Measurements from ENCODE around the gene SAFB2. TPM values are rescaled to one million over a fixed set of nuclear protein-coding genes. Genes with fewer than 3 reads are reported as not detected.

The SAFB2 gene
- polyA plus RNA-seq, 1 donor from 2014 or later, result 40.1 TPM

- no peak overlapping the region for H2AFZ ChIP-seq (ENCODE audit: low read depth, low read length)
- no peak overlapping the region for H3K4me3 ChIP-seq (ENCODE audit: low read length)
- no peaks in the 10 kb centered on the region for H3K9me3 ChIP-seq (ENCODE audit: low read length)
- no peaks in the 10 kb centered on the region for H3F3A ChIP-seq (ENCODE audit: insufficient read depth, low read length, poor library complexity, severe bottlenecking)
- H3K79me2 ChIP-seq (replicated peaks; ENCODE audit: insufficient read depth, low read length), result no peaks in the 10 kb centered on the region
- H3K9me2 ChIP-seq (ENCODE audit: insufficient read depth, low read length), result no peaks in the 10 kb centered on the region
- no peak overlapping the region for H3K9ac ChIP-seq (ENCODE audit: low read length)
- H3K27ac ChIP-seq (ENCODE audit: low read length), result no peak overlapping the region
- H4K20me1 ChIP-seq (ENCODE audit: insufficient read depth), result no peaks in the 10 kb centered on the region
- H3K27me3 ChIP-seq (ENCODE audit: insufficient read depth, low read depth, low read length), result peaks cover 3% of the 10 kb centered on the region
- H3K4me2 ChIP-seq (ENCODE audit: low read length), result no peak overlapping the region
- H3K36me3 ChIP-seq (ENCODE audit: insufficient read depth, low read length), result no peaks in the 10 kb centered on the region
- TF ChIP-seq EZH2 (IDR thresholded peaks at IDR 0.05; ENCODE audit: borderline replicate concordance, insufficient read depth, low read length, poor library complexity, severe bottlenecking), result no peak
- TF ChIP-seq RAD21 (conservative IDR thresholded peaks at IDR 0.05), result no peak
- no peak for TF ChIP-seq REST (IDR thresholded peaks at IDR 0.05; ENCODE audit: borderline replicate concordance)
- no peak for TF ChIP-seq SMC3 (conservative IDR thresholded peaks at IDR 0.05; ENCODE audit: poor library complexity)
- no peak for TF ChIP-seq MXI1 (conservative IDR thresholded peaks at IDR 0.05; ENCODE audit: poor library complexity, severe bottlenecking)
- TF ChIP-seq, protein P1, sequence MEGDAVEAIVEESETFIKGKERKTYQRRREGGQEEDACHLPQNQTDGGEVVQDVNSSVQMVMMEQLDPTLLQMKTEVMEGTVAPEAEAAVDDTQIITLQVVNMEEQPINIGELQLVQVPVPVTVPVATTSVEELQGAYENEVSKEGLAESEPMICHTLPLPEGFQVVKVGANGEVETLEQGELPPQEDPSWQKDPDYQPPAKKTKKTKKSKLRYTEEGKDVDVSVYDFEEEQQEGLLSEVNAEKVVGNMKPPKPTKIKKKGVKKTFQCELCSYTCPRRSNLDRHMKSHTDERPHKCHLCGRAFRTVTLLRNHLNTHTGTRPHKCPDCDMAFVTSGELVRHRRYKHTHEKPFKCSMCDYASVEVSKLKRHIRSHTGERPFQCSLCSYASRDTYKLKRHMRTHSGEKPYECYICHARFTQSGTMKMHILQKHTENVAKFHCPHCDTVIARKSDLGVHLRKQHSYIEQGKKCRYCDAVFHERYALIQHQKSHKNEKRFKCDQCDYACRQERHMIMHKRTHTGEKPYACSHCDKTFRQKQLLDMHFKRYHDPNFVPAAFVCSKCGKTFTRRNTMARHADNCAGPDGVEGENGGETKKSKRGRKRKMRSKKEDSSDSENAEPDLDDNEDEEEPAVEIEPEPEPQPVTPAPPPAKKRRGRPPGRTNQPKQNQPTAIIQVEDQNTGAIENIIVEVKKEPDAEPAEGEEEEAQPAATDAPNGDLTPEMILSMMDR (IDR thresholded peaks at IDR 0.05; ENCODE audit: poor library complexity, severe bottlenecking), result no peak
- TF ChIP-seq POLR2AphosphoS5 (IDR thresholded peaks at IDR 0.05), result no peak
Measured at GRCh38 chr19:5562280-5562679, 60.3 kb downstream of the SAFB2 start.

GRCh38 chr19:5561559-5561958, 61.0 kb downstream of the SAFB2 start:
- no peak overlapping the region for H3K9ac ChIP-seq (ENCODE audit: low read length)
- no peak overlapping the region for H3K4me3 ChIP-seq (ENCODE audit: low read length)
- no peaks in the 10 kb centered on the region for H3K79me2 ChIP-seq (replicated peaks; ENCODE audit: insufficient read depth, low read length)
- no peaks in the 10 kb centered on the region for H3F3A ChIP-seq (ENCODE audit: insufficient read depth, low read length, poor library complexity, severe bottlenecking)
- H4K20me1 ChIP-seq (ENCODE audit: insufficient read depth), result no peaks in the 10 kb centered on the region
- TF ChIP-seq RAD21 (conservative IDR thresholded peaks at IDR 0.05), result no peak
- TF ChIP-seq, protein P1 (IDR thresholded peaks at IDR 0.05; ENCODE audit: poor library complexity, severe bottlenecking), result peak; percentile 61
- H3K36me3 ChIP-seq (ENCODE audit: insufficient read depth, low read length), result no peaks in the 10 kb centered on the region
- H3K4me2 ChIP-seq (ENCODE audit: low read length), result no peak overlapping the region
- H2AFZ ChIP-seq (ENCODE audit: low read depth, low read length), result no peak overlapping the region
- H3K9me2 ChIP-seq (ENCODE audit: insufficient read depth, low read length), result no peaks in the 10 kb centered on the region
- no peaks in the 10 kb centered on the region for H3K27me3 ChIP-seq (ENCODE audit: insufficient read depth, low read depth, low read length)
- no peaks in the 10 kb centered on the region for H3K9me3 ChIP-seq (ENCODE audit: low read length)
- no peak overlapping the region for H3K27ac ChIP-seq (ENCODE audit: low read length)
